GM12878 (cell line): Measurements from ENCODE around the gene OXCT1. TPM values are rescaled to one million over a fixed set of nuclear protein-coding genes. Genes with fewer than 3 reads are reported as not detected.
A peak's percentile ranks its signal among the peaks of the same experiment; 100 is the strongest.

Experiments used
- ATAC-seq: fragments of 200-7000 bp; cut with Tn5 transposase; 3 replicates; pipeline ENCODE4 v1.9.1; 2020; ENCODE audit warnings: mild to moderate bottlenecking, moderate library complexity
- BruUV-seq: library from RNA; stranded (reverse); fragments of 400-500 nt; replicated peaks from 2 replicates; lab custom pipeline; 2021; lab: Mats Ljungman, UMichigan
- CTCF ChIA-PET: fragments of 300-600 bp; sonication (Branson Sonifier 250); formaldehyde crosslinking; extraction: SDS; loops from one replicate; lab custom pipeline; 2021; ENCODE audit warnings: inconsistent platforms; lab: Yijun Ruan, JAX
- POLR2A ChIA-PET: fragments of 350-600 bp; formaldehyde crosslinking; extraction: SDS; loops from one replicate; lab custom pipeline; 2021; ENCODE audit warnings: inconsistent platforms; lab: Charles Lee
- RAD21 ChIA-PET: fragments of 300-600 bp; sonication (Branson Sonifier 250); formaldehyde crosslinking; loops from one replicate; lab custom pipeline; 2023; ENCODE audit warnings: antibody characterized with exemption; ENCODE audit not compliant: unreplicated experiment; lab: Charles Lee
- SMC1A ChIA-PET: fragments of 300-600 bp; sonication (Branson Sonifier 250); formaldehyde crosslinking; loops from one replicate; lab custom pipeline; 2023; ENCODE audit not compliant: unreplicated experiment, uncharacterized antibody; lab: Charles Lee
- DNase-seq: peaks from one replicate; pipeline ENCODE4 v3.0.0-alpha.2; 2011; ENCODE audit warnings: low read depth, low spot score
- FAIRE-seq: peaks from 3 replicates; lab custom pipeline; 2011; peaks lifted over from hg19 to GRCh38; lab: Jason Lieb, UNC
- H2AFZ ChIP-seq: 2 replicates; pipeline ENCODE4 v1.6.0; 2011; ENCODE audit warnings: low read depth, low read length, control low read depth; ENCODE audit not compliant: control insufficient read depth
- H3K27ac ChIP-seq: 2 replicates; pipeline ENCODE4 v1.5.1; 2011; ENCODE audit warnings: control low read depth; ENCODE audit not compliant: control insufficient read depth, insufficient read depth
- H3K27me3 ChIP-seq, 2 experiments: replicated peaks in 1 of 2; 2 replicates each; pipeline versions ENCODE4 v1.6.0 to v1.6.1; 2011; ENCODE audit warnings: low read length in 1 of 2; ENCODE audit not compliant: control insufficient read depth in 2 of 2, insufficient read depth in 2 of 2
- H3K36me3 ChIP-seq, 2 experiments: 2 replicates each; pipeline ENCODE4 v1.5.1; 2011; ENCODE audit warnings: low read length in 1 of 2; ENCODE audit not compliant: control insufficient read depth in 2 of 2, insufficient read depth in 2 of 2
- H3K4me1 ChIP-seq: 2 replicates; pipeline ENCODE4 v1.6.1; 2011; ENCODE audit warnings: mild to moderate bottlenecking, low read length, moderate library complexity, mixed read lengths; ENCODE audit not compliant: control insufficient read depth, insufficient read depth
- H3K4me2 ChIP-seq: 2 replicates; pipeline ENCODE4 v1.6.0; 2011; ENCODE audit warnings: control low read depth; ENCODE audit not compliant: control insufficient read depth, insufficient read depth
- H3K4me3 ChIP-seq: fragments of 200-600 bp; sonication (generic); 2 replicates; pipeline ENCODE4 v1.5.1; 2016
- H3K79me2 ChIP-seq: 2 replicates; pipeline ENCODE4 v1.6.0; 2011; ENCODE audit warnings: low read length; ENCODE audit not compliant: control insufficient read depth, insufficient read depth
- H3K9ac ChIP-seq: 2 replicates; pipeline ENCODE4 v1.8.0; 2011; ENCODE audit warnings: low read length, control low read depth, mixed read lengths; ENCODE audit not compliant: control insufficient read depth, insufficient read depth
- H3K9me3 ChIP-seq: replicated peaks from 3 replicates; pipeline ENCODE4 v1.5.1; 2011; ENCODE audit warnings: mild to moderate bottlenecking, low read length; ENCODE audit not compliant: control insufficient read depth, insufficient read depth
- H4K20me1 ChIP-seq: 2 replicates; pipeline ENCODE4 v1.6.0; 2011; ENCODE audit not compliant: control insufficient read depth, insufficient read depth
- ATF3 ChIP-seq: IDR thresholded peaks from 2 replicates; pipeline ENCODE4 v1.6.1; 2011; ENCODE audit warnings: low read depth, mild to moderate bottlenecking, low read length, moderate library complexity, borderline replicate concordance; ENCODE audit errors: extremely low read depth
- BRCA1 ChIP-seq: IDR thresholded peaks from 2 replicates; pipeline ENCODE4 v1.6.1; 2011; ENCODE audit warnings: low read depth, low read length, improper control_type of control experiment
- CEBPB ChIP-seq, 2 experiments: fragments of 150-350 bp in 1 of 2; IDR thresholded peaks; 2 replicates each; pipeline ENCODE4 v1.6.1; 2012 to 2014; ENCODE audit warnings: low read depth in 2 of 2, low read length in 2 of 2, borderline replicate concordance in 1 of 2, inconsistent platforms in 1 of 2
- EP300 ChIP-seq, 2 experiments: fragments of 150-350 bp in 1 of 2; IDR thresholded peaks; 2 replicates each; pipeline ENCODE4 v1.6.1; 2011 to 2012; ENCODE audit warnings: low read depth in 2 of 2, low read length in 2 of 2, borderline replicate concordance in 1 of 2, improper control_type of control experiment in 1 of 2, inconsistent platforms in 1 of 2; ENCODE audit not compliant: control insufficient read depth in 1 of 2
- ETV6 ChIP-seq, 2 experiments: fragments of 450-650 bp in 1 of 2; IDR thresholded peaks in 1 of 2; conservative IDR thresholded peaks in 1 of 2; 2 replicates each; pipeline ENCODE4 v1.6.1; 2014; ENCODE audit warnings: antibody characterized with exemption in 1 of 2, borderline replicate concordance in 1 of 2, low read depth in 1 of 2, mild to moderate bottlenecking in 1 of 2, moderate library complexity in 1 of 2
- HDGF ChIP-seq: fragments of 450-650 bp; IDR thresholded peaks from 2 replicates; pipeline ENCODE4 v1.6.1; 2016; ENCODE audit warnings: antibody characterized with exemption
- IKZF2 ChIP-seq, 2 experiments: fragments of 450-650 bp; IDR thresholded peaks; 2 replicates each; pipeline ENCODE4 v1.6.1; 2017; ENCODE audit warnings: mild to moderate bottlenecking in 2 of 2, moderate library complexity in 2 of 2
- IRF5 ChIP-seq: fragments of 450-650 bp; IDR thresholded peaks from 2 replicates; pipeline ENCODE4 v1.6.1; 2017; ENCODE audit warnings: borderline replicate concordance
- KDM1A ChIP-seq: fragments of 200-600 bp; sonication (generic); IDR thresholded peaks from 2 replicates; pipeline ENCODE4 v1.6.1; 2016; ENCODE audit warnings: borderline replicate concordance
- KLF5 ChIP-seq: fragments of 450-650 bp; IDR thresholded peaks from 2 replicates; pipeline ENCODE4 v1.6.1; 2014; ENCODE audit warnings: mild to moderate bottlenecking; ENCODE audit not compliant: partially characterized antibody
- MTA3 ChIP-seq: IDR thresholded peaks from 2 replicates; pipeline ENCODE4 v1.6.1; 2012; ENCODE audit warnings: low read length, inconsistent platforms, borderline replicate concordance
- POU2F2 ChIP-seq: IDR thresholded peaks from 3 replicates; pipeline ENCODE4 v1.6.1; 2011; ENCODE audit warnings: low read depth, mild to moderate bottlenecking, low read length, borderline replicate concordance
- RELA ChIP-seq: fragments of 450-650 bp; IDR thresholded peaks from 2 replicates; pipeline ENCODE4 v1.8.0; 2014; ENCODE audit warnings: borderline replicate concordance; ENCODE audit not compliant: partially characterized antibody
- SIX5 ChIP-seq: IDR thresholded peaks from 2 replicates; pipeline ENCODE4 v1.6.1; 2011; ENCODE audit warnings: mild to moderate bottlenecking, low read depth, low read length, moderate library complexity; ENCODE audit not compliant: severe bottlenecking
- SMAD5 ChIP-seq: IDR thresholded peaks from 2 replicates; pipeline ENCODE4 v1.6.1; 2016; ENCODE audit warnings: antibody characterized with exemption, low read depth
- SREBF1 ChIP-seq: IDR thresholded peaks from 2 replicates; pipeline ENCODE4 v1.6.1; 2012; ENCODE audit warnings: mild to moderate bottlenecking, low read length
- TCF12 ChIP-seq: IDR thresholded peaks from 2 replicates; pipeline ENCODE4 v1.6.1; 2011; ENCODE audit warnings: low read depth, mild to moderate bottlenecking, low read length
- YBX1 ChIP-seq: fragments of 450-650 bp; IDR thresholded peaks from 2 replicates; pipeline ENCODE4 v1.6.1; 2016; ENCODE audit warnings: antibody characterized with exemption
- ZBED1 ChIP-seq: IDR thresholded peaks from 2 replicates; pipeline ENCODE4 v1.6.1; 2016; ENCODE audit warnings: borderline replicate concordance
- ZNF592 ChIP-seq: fragments of 450-650 bp; IDR thresholded peaks from 2 replicates; pipeline ENCODE4 v1.6.1; 2017; ENCODE audit warnings: mild to moderate bottlenecking, moderate library complexity
- in situ Hi-C: fragments of 300-500 bp; cut with MboI; formaldehyde crosslinking; loops from 9 replicates; pipeline ENCODE4 v1.14.3; 2018; ENCODE audit warnings: mixed read lengths
- intact Hi-C: fragments of 100-400 bp; cut with micrococcal nuclease; formaldehyde crosslinking; loops from one replicate; pipeline ENCODE4 v1.14.2; 2022; ENCODE audit not compliant: unreplicated experiment
- polyA plus RNA-seq, 11 experiments: library from polyadenylated mRNA; depleted of rRNA in 4 of 11; unstranded in 6 of 11; stranded (reverse) in 5 of 11; fragments of >200 nt; fragmentation: Nextera tagmentation in 4 of 11; fragmentation: Illumina TruSeq in 1 of 11; extraction: Ambion mirVana in 4 of 11; extraction: Trizol in 1 of 11; gene quantifications; 1 replicate in 1 of 11; 2 replicates in 10 of 11; pipeline versions ENCODE4 v1.2.1 to v1.2.3, GENCODE V29; 2011 to 2016; ENCODE audit warnings: inconsistent platforms in 2 of 11, missing spikeins in 2 of 11, low read depth in 1 of 11
- total RNA-seq, 4 experiments: library from RNA; depleted of rRNA in 3 of 4; stranded (reverse); fragments of >200 nt in 3 of 4; fragmentation: Illumina TruSeq in 1 of 4; extraction: Trizol in 1 of 4; gene quantifications; 2 replicates each; pipeline versions ENCODE4 v1.2.1 to v1.2.3, GENCODE V29; 2013 to 2021

OXCT1 gene
- total and polyA plus RNA-seq, 10 of the 15 experiments (the other 5 are each of a cell fraction or from before 2014, with no cell fraction given), result 46.9 to 103 (median 70.5) TPM

- in situ Hi-C loops, result loop anchor here (5.0 to 25.0 kb wide), 2 partner anchors 145 to 555 kb away; no protein-coding TSS in a partner anchor
- no peak overlapping the region; the same call in 1 of the 2 replicates for H3K27ac ChIP-seq
- peak; percentile 46 for DNase-seq
- intact Hi-C loops, result loop anchor here (1.0 to 5.0 kb wide), 5 partner anchors 85 to 940 kb away; no protein-coding TSS in a partner anchor
- H3K4me3 ChIP-seq, result no peak overlapping the region
- CTCF ChIA-PET, result interaction anchor here (0.6 to 6.4 kb wide), 34 partner anchors 8 to 1786 kb away, joined by 3 to 74 read pairs (median 6); partner anchors contain the start of gene RIMOC1
- no peak overlapping the region for H3K4me2 ChIP-seq
- no peaks in the 10 kb centered on the region for H4K20me1 ChIP-seq
- peak; percentile 91 for ATAC-seq
- SMC1A ChIA-PET, result interaction anchor here (0.6 to 5.7 kb wide), 32 partner anchors 8 to 572 kb away, joined by 3 to 57 read pairs (median 3); no protein-coding TSS in a partner anchor
- H3K9me3 ChIP-seq, result no peaks in the 10 kb centered on the region
- H3K36me3 ChIP-seq, result peaks cover 9 to 19% of the 10 kb centered on the region in 2 experiments
- no peaks in the 10 kb centered on the region for H3K27me3 ChIP-seq
- no peaks in the 10 kb centered on the region for H3K79me2 ChIP-seq
- BruUV-seq, result no TSS peak
- H3K9ac ChIP-seq, result no peak overlapping the region
- H3K4me1 ChIP-seq, result peaks cover 11% of the 10 kb centered on the region
- POLR2A ChIA-PET, result interaction anchor here (1.2 kb wide), 1 partner anchor 33 kb away, joined by 5 read pairs; no protein-coding TSS in a partner anchor
- FAIRE-seq, result no peak
- RAD21 ChIA-PET, result interaction anchor here (0.7 to 5.4 kb wide), 14 partner anchors 35 to 937 kb away, joined by 3 to 46 read pairs (median 6); no protein-coding TSS in a partner anchor
- H2AFZ ChIP-seq, result no peak overlapping the region
- TF ChIP-seq RELA (no peak), KDM1A (no peak), TCF12 (no peak), CEBPB (IDR thresholded peaks at IDR 0.05; ENCODE audit: borderline replicate concordance in 1 of 2, low read depth in 2 of 2, low read length in 2 of 2) (no peak), KLF5 (no peak), SMAD5 (no peak), POU2F2 (no peak), EP300 (IDR thresholded peaks at IDR 0.05; ENCODE audit: borderline replicate concordance in 1 of 2, control insufficient read depth in 1 of 2, low read depth in 2 of 2, low read length in 2 of 2) (peak in 1 of 2 experiments; percentile 71; a peak in 1 of 4 replicates), MTA3 (no peak), HDGF (no peak), ZBED1 (no peak), IRF5 (no peak), YBX1 (no peak), ATF3 (no peak), SIX5 (no peak), IKZF2 (IDR thresholded peaks at IDR 0.05) (peak; percentile 54 to 63; a peak in 2 of 4 replicates), BRCA1 (no peak), ETV6 (conservative IDR thresholded peaks at IDR 0.05 in 1 of 2, IDR thresholded peaks at IDR 0.05 in 1 of 2; ENCODE audit: borderline replicate concordance in 1 of 2, low read depth in 1 of 2) (no peak), ZNF592 (no peak), SREBF1 (no peak)
These were observed 27.4 kb downstream of the OXCT1 start for GRCh38 chr5:41842777-41843176.
